Measurements from ENCODE around the gene FRMD4A.

Gene FRMD4A

GRCh38 chr10:13612654-13613373 lies 717.9 kb downstream of the FRMD4A start:
- intact Hi-C loops (cut with DNase I): no loop called here
- no peak for DNase-seq

DNA sequence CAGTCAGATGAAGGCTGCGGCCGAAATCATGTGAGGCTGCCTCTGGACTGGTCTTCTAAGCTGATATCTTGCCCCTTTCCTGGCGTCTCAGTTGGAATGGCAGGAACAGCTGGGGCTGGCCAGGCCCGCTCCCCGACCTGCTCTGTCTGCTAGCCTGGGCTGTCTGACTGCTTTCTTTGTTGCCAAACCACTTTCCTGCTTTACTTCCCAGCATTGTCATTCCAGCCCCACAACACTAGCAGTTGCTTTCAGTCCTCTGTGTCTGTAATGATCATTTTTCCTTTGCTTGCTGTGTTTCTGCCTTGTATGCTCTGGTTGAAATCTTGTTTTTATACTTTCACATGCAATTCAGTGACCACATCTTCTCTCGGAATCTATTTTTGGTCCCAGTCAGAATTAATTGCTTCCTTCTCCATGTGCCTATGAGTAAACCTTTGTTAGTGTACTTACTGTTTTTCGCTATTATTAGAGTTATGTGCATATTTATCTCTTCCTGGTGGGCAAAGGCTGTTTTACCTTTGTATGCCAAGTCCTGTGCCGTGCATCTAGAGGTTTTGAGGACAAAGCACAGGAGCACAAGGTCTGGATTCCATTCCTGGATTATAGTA lies 722.4 kb downstream of the FRMD4A start:
- peak in 6 of 42 donors; percentile 13 to 56 (median 30) for DNase-seq
- intact Hi-C loops (cut with DNase I): no loop called here

DNA sequence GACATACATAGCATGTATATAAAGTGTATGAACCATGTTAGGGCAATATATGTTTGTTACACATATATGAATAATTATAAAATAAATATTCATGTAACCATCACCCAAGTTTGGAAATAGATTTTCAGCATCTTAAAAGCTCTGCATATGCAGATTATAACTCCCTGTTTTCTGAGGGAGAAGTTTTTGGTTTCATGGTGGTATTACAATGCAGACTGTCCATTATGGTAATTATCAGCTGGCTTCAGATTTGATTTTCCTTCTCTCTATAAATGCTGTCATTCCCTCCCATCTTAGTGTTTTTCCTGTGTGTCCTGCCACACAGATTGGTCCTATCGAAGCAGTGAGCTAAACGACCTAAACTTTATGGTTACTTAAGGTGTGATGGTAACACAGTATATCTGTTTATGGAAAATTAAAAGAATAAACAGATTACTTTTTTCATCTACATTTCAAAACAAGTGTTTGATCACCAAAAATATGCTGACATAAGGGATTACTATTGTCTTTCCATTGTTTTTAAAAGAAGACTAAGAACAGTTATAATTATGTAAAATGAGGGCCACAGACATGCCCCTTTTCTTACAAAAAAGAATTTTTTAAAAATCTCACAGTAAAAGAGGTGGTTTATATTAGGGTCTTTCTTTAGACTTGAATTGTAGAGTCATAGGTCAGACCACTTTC lies 726.2 kb downstream of the FRMD4A start:
- intact Hi-C loops (cut with DNase I): no loop called here
- no peak for DNase-seq

DNA sequence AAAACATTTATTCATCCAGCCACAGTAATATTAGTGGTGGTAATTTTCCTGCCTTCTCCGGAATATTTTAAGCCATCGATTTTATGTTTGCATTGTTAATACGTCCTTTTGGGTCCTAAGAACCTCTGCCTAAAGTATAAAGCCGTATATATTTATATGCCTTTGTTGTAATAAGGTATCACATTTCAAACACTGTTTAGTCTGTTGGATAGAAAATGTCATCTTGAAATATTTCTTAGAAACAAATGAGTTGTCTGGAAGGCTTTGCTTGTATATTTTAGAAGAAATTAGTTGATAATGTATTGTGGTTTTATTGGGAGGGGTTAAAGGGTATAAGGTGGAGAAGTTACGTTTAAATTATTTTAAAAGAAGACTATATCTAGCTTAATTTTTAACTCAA lies 732.8 kb downstream of the FRMD4A start:
- intact Hi-C loops (cut with DNase I): no loop called here
- DNase-seq: no peak

GRCh38 chr10:13594641-13595040 lies 736.1 kb downstream of the FRMD4A start:
- intact Hi-C loops (cut with DNase I): no loop called here
- DNase-seq: no peak
